Thymus (tissue), 11 donors: ENCODE data around the gene ADAMTSL1. TPM values are rescaled to one million over a fixed set of nuclear protein-coding genes. Genes with fewer than 3 reads are reported as not detected.

Experiments used
- DNase-seq, 9 donors: peaks; one replicate each; pipeline ENCODE4 v3.0.0-alpha.2; 2013; ENCODE audit warnings: low spot score in 9 of 9, low read depth in 6 of 9, missing footprints in 1 of 9
- H3K27ac ChIP-seq, 2 donors: one replicate each; pipeline ENCODE4 v1.5.1; 2013; ENCODE audit warnings: control low read depth in 1 of 2, low read depth in 1 of 2, low read length in 1 of 2, mild to moderate bottlenecking in 1 of 2, moderate library complexity in 1 of 2
- H3K27me3 ChIP-seq, 2 donors: one replicate each; pipeline ENCODE4 v1.5.1; 2013; ENCODE audit warnings: low read length in 1 of 2; ENCODE audit not compliant: control insufficient read depth in 2 of 2, insufficient read depth in 1 of 2
- H3K36me3 ChIP-seq, 2 donors: one replicate each; pipeline ENCODE4 v1.5.1; 2013; ENCODE audit warnings: low read length in 1 of 2, mild to moderate bottlenecking in 1 of 2, moderate library complexity in 1 of 2; ENCODE audit not compliant: control insufficient read depth in 2 of 2, insufficient read depth in 2 of 2
- H3K4me1 ChIP-seq, 2 donors: one replicate each; pipeline ENCODE4 v1.5.1; 2013; ENCODE audit warnings: low read length in 2 of 2; ENCODE audit not compliant: control insufficient read depth in 2 of 2, insufficient read depth in 2 of 2
- H3K4me3 ChIP-seq, 2 donors: one replicate each; pipeline ENCODE4 v1.5.1; 2013; ENCODE audit warnings: low read length in 2 of 2, control low read depth in 1 of 2, mild to moderate bottlenecking in 1 of 2
- H3K9me3 ChIP-seq, 2 donors: one replicate each; pipeline ENCODE4 v1.5.1; 2013; ENCODE audit warnings: low read length in 1 of 2, mild to moderate bottlenecking in 1 of 2; ENCODE audit not compliant: control insufficient read depth in 2 of 2, insufficient read depth in 1 of 2
- WGBS: extraction: QIAGEN DNeasy Blood & Tissue Kit; methylation state at CpG from one replicate; pipeline ENCODE4 v1.1.7; 2013; 5-methylcytosine and 5-hydroxymethylcytosine counted together
- polyA plus RNA-seq: library from polyadenylated mRNA; stranded (reverse); fragments of 200-250 nt; gene quantifications from one replicate; pipeline ENCODE4 v1.2.3, GENCODE V29; 2013
- total RNA-seq: library from RNA; stranded (reverse); fragments of 120-200 nt; gene quantifications from one replicate; pipeline ENCODE4 v1.2.4, GENCODE V29; 2013
- donor health status: healthy.

Gene ADAMTSL1
- total and polyA plus RNA-seq, 2 donors, result 0.34 to 2.3 TPM

DNA sequence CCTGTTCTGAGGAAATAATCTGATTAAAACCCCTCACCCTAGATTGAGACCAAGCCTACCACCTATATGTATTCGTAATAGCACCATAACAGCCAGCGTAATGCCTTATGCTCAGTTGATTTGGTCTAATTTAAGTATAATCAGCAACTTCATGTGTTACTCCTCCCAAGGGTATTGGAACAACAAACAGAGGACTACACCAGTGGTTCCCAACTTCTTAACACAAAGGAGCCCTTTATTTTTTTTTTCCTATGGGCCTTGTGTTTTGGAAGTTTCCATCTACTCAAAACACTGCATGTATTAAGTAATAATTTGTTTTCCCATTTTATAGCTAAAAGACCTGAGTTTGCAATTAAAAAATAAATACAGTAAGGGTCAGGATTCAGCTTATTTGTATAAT is 140.7 kb downstream of the ADAMTSL1 start:
- Histone ChIP-seq H3K27ac (no peak overlapping the region), H3K4me1 (no peaks in the 10 kb centered on the region), H3K27me3 (no peaks in the 10 kb centered on the region), H3K4me3 (no peak overlapping the region), H3K36me3 (no peaks in the 10 kb centered on the region), H3K9me3 (no peaks in the 10 kb centered on the region)
- no peak for DNase-seq
- 96% methylated on average over 2 of the region's 2 CpGs for WGBS

DNA sequence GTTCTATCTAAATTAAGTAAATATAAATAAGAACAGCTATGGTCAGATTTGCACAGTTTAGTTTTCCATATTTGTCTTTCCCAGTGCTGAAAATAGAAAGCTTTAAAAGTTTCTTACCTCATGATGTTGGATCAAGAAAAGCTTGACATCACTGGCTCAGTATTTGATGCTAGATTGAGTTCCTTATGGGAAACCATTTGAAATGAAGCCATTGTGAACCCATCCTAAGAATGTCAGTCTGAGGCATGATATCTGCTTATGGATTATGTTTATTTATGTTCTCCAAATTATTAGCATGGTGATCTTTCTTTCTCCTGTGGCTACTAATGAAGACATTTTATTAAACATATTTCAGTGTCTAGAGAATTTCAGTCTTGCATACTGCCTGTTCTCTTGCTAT is 143.0 kb downstream of the ADAMTSL1 start:
- no peaks in the 10 kb centered on the region for H3K27me3 ChIP-seq
- H3K27ac ChIP-seq, result no peak overlapping the region
- DNase-seq, result no peak
- no peaks in the 10 kb centered on the region for H3K9me3 ChIP-seq
- H3K36me3 ChIP-seq, result no peaks in the 10 kb centered on the region
- H3K4me1 ChIP-seq, result no peaks in the 10 kb centered on the region
- no peak overlapping the region for H3K4me3 ChIP-seq

DNA sequence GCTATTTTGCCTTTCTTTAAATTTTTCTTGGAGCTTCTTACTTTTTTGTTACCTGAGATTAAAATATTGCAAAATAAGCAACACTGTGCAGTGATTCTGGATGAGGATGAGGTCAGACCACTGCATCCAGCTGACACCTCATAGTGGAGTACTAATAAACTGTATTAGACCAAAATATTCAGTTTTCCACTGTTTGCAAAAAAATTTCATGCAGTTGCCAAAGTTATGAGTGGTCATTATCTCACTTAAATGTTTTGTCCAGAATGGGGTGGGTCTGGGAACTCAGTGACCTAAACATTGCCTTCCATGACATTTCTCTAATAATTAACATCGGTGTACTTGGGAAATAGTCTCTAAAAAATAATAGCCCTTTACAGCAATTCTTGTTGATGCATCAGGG is 143.8 kb downstream of the ADAMTSL1 start:
- Histone ChIP-seq H3K36me3 (no peaks in the 10 kb centered on the region), H3K4me3 (no peak overlapping the region), H3K9me3 (no peaks in the 10 kb centered on the region), H3K27me3 (no peaks in the 10 kb centered on the region), H3K27ac (no peak overlapping the region), H3K4me1 (no peaks in the 10 kb centered on the region)
- 96% methylated on average over 1 of the region's 1 CpG for WGBS
- no peak for DNase-seq

DNA sequence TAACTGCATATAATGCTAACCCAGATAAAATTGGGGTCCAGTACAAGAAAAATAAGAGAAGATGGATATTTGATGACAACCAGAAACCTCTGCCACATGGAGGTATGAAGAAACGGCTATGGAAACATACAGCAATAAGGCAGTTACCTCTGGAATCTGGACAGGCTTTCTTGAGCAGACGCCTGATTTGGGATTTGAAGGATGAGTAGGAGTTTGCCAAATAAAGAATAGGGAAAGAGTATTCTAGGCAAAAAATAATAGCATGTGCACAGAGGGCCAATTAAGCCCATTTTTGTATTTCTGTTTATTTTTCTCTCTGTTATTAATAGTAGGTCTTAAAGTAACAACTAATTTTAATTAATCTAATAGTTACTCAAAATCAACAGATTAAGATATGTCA is 144.9 kb downstream of the ADAMTSL1 start:
- DNase-seq, result no peak
- Histone ChIP-seq H3K9me3 (no peaks in the 10 kb centered on the region), H3K4me3 (no peak overlapping the region), H3K27me3 (no peaks in the 10 kb centered on the region), H3K4me1 (no peaks in the 10 kb centered on the region), H3K27ac (no peak overlapping the region), H3K36me3 (no peaks in the 10 kb centered on the region)
- WGBS, result 96% methylated on average over 2 of the region's 2 CpGs

DNA sequence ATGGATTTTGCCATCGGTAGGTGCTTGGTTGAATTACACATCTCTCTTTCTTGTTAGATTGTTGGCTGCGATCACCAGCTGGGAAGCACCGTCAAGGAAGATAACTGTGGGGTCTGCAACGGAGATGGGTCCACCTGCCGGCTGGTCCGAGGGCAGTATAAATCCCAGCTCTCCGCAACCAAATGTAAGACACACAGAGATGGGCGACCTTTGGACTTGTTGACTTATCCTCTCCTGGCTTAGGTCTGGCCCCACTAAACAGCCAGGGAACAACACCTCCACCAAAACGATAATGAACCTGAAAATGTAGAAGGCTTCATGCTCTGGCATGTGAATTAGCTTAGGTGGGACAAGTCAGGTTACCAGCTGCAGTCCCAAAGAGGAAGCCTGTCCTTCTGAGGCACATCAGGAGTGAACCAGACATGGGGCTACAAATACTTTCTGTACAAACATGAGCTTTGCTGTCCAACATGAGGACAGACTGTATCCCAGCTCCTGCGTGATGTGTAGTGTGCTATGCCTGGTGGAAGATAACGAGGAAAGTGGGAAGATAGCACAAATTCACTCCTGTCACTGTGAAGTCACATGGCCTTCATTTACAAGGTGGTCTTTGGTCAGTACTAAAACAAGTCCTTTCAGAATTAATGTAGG is 148.4 kb downstream of the ADAMTSL1 start:
- 96% methylated on average over 11 of the region's 11 CpGs for WGBS

GRCh38 chr9:18623221-18624079 is 149.5 kb downstream of the ADAMTSL1 start:
- H3K27ac ChIP-seq, result no peak overlapping the region
- H3K4me1 ChIP-seq, result no peaks in the 10 kb centered on the region
- WGBS, result 82% methylated on average over 4 of the region's 4 CpGs
- no peaks in the 10 kb centered on the region for H3K27me3 ChIP-seq
- H3K4me3 ChIP-seq, result no peak overlapping the region
- DNase-seq, result no peak
- H3K36me3 ChIP-seq, result no peaks in the 10 kb centered on the region
- H3K9me3 ChIP-seq, result no peaks in the 10 kb centered on the region

More for the DNA sequence above, 148.4 kb downstream of the ADAMTSL1 start:
- Histone ChIP-seq H3K4me3 (no peak overlapping the region), H3K9me3 (no peaks in the 10 kb centered on the region), H3K4me1 (no peaks in the 10 kb centered on the region), H3K27me3 (no peaks in the 10 kb centered on the region), H3K27ac (no peak overlapping the region), H3K36me3 (no peaks in the 10 kb centered on the region)
- DNase-seq, result no peak

GRCh38 chr9:18626046-18626698 is 152.2 kb downstream of the ADAMTSL1 start:
- no peak for DNase-seq
- H3K27ac ChIP-seq, result no peak overlapping the region
- no peak overlapping the region for H3K4me3 ChIP-seq
- H3K4me1 ChIP-seq, result no peaks in the 10 kb centered on the region
- no peaks in the 10 kb centered on the region for H3K9me3 ChIP-seq
- H3K36me3 ChIP-seq, result no peaks in the 10 kb centered on the region
- WGBS, result 93% methylated on average over 2 of the region's 2 CpGs
- H3K27me3 ChIP-seq, result no peaks in the 10 kb centered on the region

DNA sequence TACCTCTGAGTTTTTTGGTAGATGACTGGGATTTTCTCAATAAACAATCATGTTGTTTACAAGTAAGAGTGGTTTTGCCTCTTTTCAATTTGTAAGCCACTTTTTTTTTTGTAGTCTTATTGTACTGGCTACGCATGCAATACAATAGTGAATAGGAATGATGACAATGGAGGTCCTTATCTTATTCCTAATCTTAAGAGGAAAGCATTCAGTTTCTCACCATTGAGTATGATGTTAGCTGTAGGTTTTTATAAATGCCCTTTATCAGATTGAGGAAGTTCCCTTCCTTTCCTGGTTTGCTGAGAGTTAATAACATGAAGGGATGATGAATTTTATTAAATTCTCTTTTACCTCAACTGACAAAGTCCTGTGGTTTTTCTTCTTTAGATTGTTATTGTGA is 155.2 kb downstream of the ADAMTSL1 start:
- Histone ChIP-seq H3K4me1 (peaks cover 0 to 5% of the 10 kb centered on the region in 2 donors), H3K9me3 (no peaks in the 10 kb centered on the region), H3K27me3 (no peaks in the 10 kb centered on the region), H3K27ac (no peak overlapping the region), H3K4me3 (no peak overlapping the region), H3K36me3 (no peaks in the 10 kb centered on the region)
- no peak for DNase-seq
- WGBS, result 96% methylated on average over 1 of the region's 1 CpG
